Kidney (tissue), 14 donors: ENCODE measurements around the gene DRC3. TPM values are rescaled to one million over a fixed set of nuclear protein-coding genes. Genes with fewer than 3 reads are reported as not detected.

ENCODE experiments used
- DNase-seq, 5 donors: peaks; one replicate each; pipeline ENCODE4 v3.0.0-alpha.2; 2013 to 2020
- FAIRE-seq: peaks from 2 replicates; lab custom pipeline; 2012; peaks lifted over from hg19 to GRCh38; lab: Jason Lieb, UNC
- H3K27ac ChIP-seq, 2 donors: one replicate each; pipeline ENCODE4 v1.7.0; 2013; ENCODE audit warnings: low read depth in 2 of 2, low read length in 2 of 2, inconsistent platforms in 1 of 2
- H3K27me3 ChIP-seq: one replicate; pipeline ENCODE4 v1.7.1; 2013; ENCODE audit warnings: low read length, inconsistent platforms; ENCODE audit not compliant: control insufficient read depth, insufficient read depth
- H3K36me3 ChIP-seq, 3 donors: one replicate each; pipeline versions ENCODE4 v1.7.0 to v1.7.1; 2013; ENCODE audit warnings: low read length in 3 of 3, control low read depth in 1 of 3, inconsistent platforms in 1 of 3; ENCODE audit not compliant: insufficient read depth in 3 of 3, control insufficient read depth in 2 of 3
- H3K4me1 ChIP-seq, 3 donors: one replicate each; pipeline versions ENCODE4 v1.7.0 to v1.7.1; 2013; ENCODE audit warnings: low read length in 3 of 3, inconsistent platforms in 1 of 3, low read depth in 1 of 3; ENCODE audit not compliant: control insufficient read depth in 2 of 3, insufficient read depth in 2 of 3
- H3K4me3 ChIP-seq, 3 donors: one replicate each; pipeline versions ENCODE4 v1.7.0 to v1.8.1; 2013; ENCODE audit warnings: low read length in 3 of 3, control low read depth in 1 of 3, inconsistent platforms in 1 of 3
- H3K9ac ChIP-seq, 3 donors: one replicate each; pipeline versions ENCODE4 v1.7.0 to v1.7.1; 2013; ENCODE audit warnings: low read length in 3 of 3, control low read depth in 1 of 3, inconsistent platforms in 1 of 3
- H3K9me3 ChIP-seq, 3 donors: one replicate each; pipeline versions ENCODE4 v1.7.0 to v1.7.1; 2013; ENCODE audit warnings: low read length in 3 of 3, control low read depth in 1 of 3, inconsistent platforms in 1 of 3; ENCODE audit not compliant: control insufficient read depth in 2 of 3, insufficient read depth in 1 of 3
- intact Hi-C: fragments of 100-400 bp; cut with DNase I; formaldehyde crosslinking; loops from one replicate; pipeline ENCODE4 v1.11.1; 2022
- polyA plus RNA-seq: library from polyadenylated mRNA; stranded (reverse); fragments of 350-450 nt; fragmentation: Illumina TruSeq; extraction: RNeasy Lipid Tissue Mini Kit (QIAGEN cat#74804); gene quantifications from one replicate; pipeline ENCODE4 v1.2.3, GENCODE V29; 2014; ENCODE audit warnings: low read depth, low replicate concordance; ENCODE audit not compliant: insufficient read depth
- total RNA-seq: library from RNA; stranded (reverse); fragmentation: NEBNext Ultra II Directional; extraction: Animal tissue kit (Norgen Biotek cat#: 25700); gene quantifications from one replicate; pipeline ENCODE4 v1.2.1, GENCODE V29; 2021
- TF ChIP-seq, protein P1 (sequence below): IDR thresholded peaks from 3 replicates; pipeline ENCODE4 v1.5.1; 2012; ENCODE audit warnings: mild to moderate bottlenecking, moderate library complexity, borderline replicate concordance; ENCODE audit not compliant: insufficient read depth; ENCODE audit errors: extremely low read depth
- donor health status: control.
- donor health status: control.
- donor health status: control.
- donor health status: control.
- donor health status: control.
- donor health status: DM: yes; HTN: yes; CAD: no.
- donor health status: Normal renal cell carcinoma (clear cell type).

The DRC3 gene
- total and polyA plus RNA-seq, 2 donors from 2014 or later = 8.6 to 17.3 TPM

DNA sequence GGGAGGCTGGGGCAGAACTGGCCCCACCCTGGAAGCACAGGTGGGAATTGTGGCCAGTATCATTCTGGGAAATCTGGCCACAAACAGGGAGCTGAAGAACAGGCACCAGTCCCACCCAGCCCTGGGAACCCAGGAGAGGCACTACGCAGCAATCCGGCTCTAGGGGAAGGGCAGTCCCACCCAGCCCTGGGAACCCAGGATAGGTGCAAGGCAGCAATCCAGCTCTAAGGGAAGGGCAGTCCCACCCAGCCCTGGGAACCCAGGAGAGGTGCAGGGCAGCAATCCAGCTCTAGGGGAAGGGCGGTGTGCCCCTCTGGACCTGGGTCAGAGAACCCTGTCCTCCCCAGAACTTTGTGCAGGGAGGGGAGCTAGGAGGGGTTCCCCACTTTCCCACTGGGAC lies 7.1 kb downstream of the DRC3 start:
- Histone ChIP-seq H3K9ac (no peak overlapping the region), H3K27me3 (no peaks in the 10 kb centered on the region), H3K9me3 (no peaks in the 10 kb centered on the region), H3K27ac (no peak overlapping the region), H3K36me3 (peaks cover 0 to 3% (median 0%) of the 10 kb centered on the region in 3 donors), H3K4me3 (no peak overlapping the region), H3K4me1 (no peaks in the 10 kb centered on the region)
- no peak for DNase-seq
- TF ChIP-seq, protein P1, sequence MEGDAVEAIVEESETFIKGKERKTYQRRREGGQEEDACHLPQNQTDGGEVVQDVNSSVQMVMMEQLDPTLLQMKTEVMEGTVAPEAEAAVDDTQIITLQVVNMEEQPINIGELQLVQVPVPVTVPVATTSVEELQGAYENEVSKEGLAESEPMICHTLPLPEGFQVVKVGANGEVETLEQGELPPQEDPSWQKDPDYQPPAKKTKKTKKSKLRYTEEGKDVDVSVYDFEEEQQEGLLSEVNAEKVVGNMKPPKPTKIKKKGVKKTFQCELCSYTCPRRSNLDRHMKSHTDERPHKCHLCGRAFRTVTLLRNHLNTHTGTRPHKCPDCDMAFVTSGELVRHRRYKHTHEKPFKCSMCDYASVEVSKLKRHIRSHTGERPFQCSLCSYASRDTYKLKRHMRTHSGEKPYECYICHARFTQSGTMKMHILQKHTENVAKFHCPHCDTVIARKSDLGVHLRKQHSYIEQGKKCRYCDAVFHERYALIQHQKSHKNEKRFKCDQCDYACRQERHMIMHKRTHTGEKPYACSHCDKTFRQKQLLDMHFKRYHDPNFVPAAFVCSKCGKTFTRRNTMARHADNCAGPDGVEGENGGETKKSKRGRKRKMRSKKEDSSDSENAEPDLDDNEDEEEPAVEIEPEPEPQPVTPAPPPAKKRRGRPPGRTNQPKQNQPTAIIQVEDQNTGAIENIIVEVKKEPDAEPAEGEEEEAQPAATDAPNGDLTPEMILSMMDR = no peak
- intact Hi-C loops = no loop called here
- no peak for FAIRE-seq

DNA sequence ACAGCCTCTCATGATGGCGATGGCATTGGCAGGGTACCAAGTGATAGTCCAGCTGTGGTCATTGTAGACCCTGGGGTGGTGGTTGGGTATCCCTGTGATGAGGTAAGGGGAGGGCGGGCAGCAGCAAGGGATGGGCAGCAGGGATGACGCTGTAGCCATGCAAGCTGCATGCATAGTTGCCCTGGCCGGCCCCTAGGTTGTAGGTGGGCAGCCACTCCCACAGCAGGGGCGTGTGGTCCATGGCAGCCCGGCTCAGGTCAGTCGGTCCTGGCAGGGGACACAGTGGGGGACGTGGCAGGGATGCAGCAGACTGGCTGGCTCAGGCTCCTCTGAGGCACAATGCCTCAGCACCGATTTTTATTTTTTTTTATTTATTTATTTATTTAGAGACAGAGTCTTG lies 8.7 kb downstream of the DRC3 start:
- no peak for FAIRE-seq
- TF ChIP-seq, protein P1 = no peak

DNA sequence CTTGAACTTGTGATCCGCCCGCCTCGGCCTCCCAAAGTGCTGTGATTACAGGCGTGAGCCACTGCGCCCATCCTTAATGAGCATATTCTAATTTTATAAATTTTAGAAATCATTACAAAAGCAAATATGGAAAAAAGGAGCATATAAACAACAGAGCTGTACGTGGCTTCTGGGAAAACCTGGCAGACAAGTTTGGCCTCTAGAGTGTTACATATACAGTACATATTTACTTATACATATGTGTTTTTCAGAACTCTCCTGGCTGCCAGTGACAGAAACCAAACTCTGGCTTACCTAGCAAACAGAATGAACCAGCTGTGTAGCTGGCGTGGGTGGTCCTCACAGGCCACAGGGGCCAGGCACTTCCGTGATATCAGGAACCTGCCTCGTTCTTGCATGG lies 10.1 kb downstream of the DRC3 start:
- no peak for FAIRE-seq
- Histone ChIP-seq H3K4me3 (no peak overlapping the region), H3K27me3 (no peaks in the 10 kb centered on the region), H3K4me1 (no peaks in the 10 kb centered on the region), H3K36me3 (peaks cover 0 to 3% (median 0%) of the 10 kb centered on the region in 3 donors), H3K27ac (no peak overlapping the region), H3K9me3 (no peaks in the 10 kb centered on the region), H3K9ac (no peak overlapping the region)
- DNase-seq = no peak
- TF ChIP-seq, protein P1 = no peak
- intact Hi-C loops = no loop called here

More for the DNA sequence above, 8.7 kb downstream of the DRC3 start:
- no peak overlapping the region for H3K4me3 ChIP-seq
- no peaks in the 10 kb centered on the region for H3K4me1 ChIP-seq
- intact Hi-C loops = no loop called here
- H3K9me3 ChIP-seq = no peaks in the 10 kb centered on the region
- H3K9ac ChIP-seq = no peak overlapping the region
- no peaks in the 10 kb centered on the region for H3K27me3 ChIP-seq
- H3K36me3 ChIP-seq = peaks cover 0 to 3% (median 0%) of the 10 kb centered on the region in 3 donors
- no peak for DNase-seq
- no peak overlapping the region for H3K27ac ChIP-seq

- H3K4me3 ChIP-seq = no peak overlapping the region
- TF ChIP-seq, protein P1 = no peak
- H3K9ac ChIP-seq = no peak overlapping the region
- H3K36me3 ChIP-seq = no peaks in the 10 kb centered on the region
- DNase-seq = no peak
- H3K27me3 ChIP-seq = no peaks in the 10 kb centered on the region
- intact Hi-C loops = no loop called here
- FAIRE-seq = no peak
- no peak overlapping the region for H3K27ac ChIP-seq
- H3K9me3 ChIP-seq = no peaks in the 10 kb centered on the region
- H3K4me1 ChIP-seq = no peaks in the 10 kb centered on the region
Measured at GRCh38 chr17:17983376-17983775, 10.7 kb downstream of the DRC3 start.
